AG09319 (cell line): ENCODE results near the gene ABCC9.
"Not testable (repeated sequence)": the region's sequence is repeated elsewhere in the genome, so short reads cannot be mapped to it uniquely, and the experiment has no call there.

Experiments used
- DNase-seq: peaks from one replicate; pipeline ENCODE4 v3.0.0-alpha.2; 2010; ENCODE audit warnings: low read depth; ENCODE audit errors: extremely low read depth
- CTCF ChIP-seq: IDR thresholded peaks from 2 replicates; pipeline ENCODE4 v1.5.1; 2011; ENCODE audit warnings: low read depth, mild to moderate bottlenecking, inconsistent platforms, low read length, moderate library complexity

The ABCC9 gene

GRCh38 chr12:21912318-21912717 is 28.9 kb downstream of the ABCC9 start:
- DNase-seq, result no peak
- TF ChIP-seq CTCF, result no peak

GRCh38 chr12:21911832-21912231 is 29.4 kb downstream of the ABCC9 start:
- no peak for TF ChIP-seq CTCF
- no peak for DNase-seq

GRCh38 chr12:21910657-21911056 is 30.6 kb downstream of the ABCC9 start:
- DNase-seq, result no peak
- no peak for TF ChIP-seq CTCF

GRCh38 chr12:21907948-21908837 is 33.0 kb downstream of the ABCC9 start:
- no peak for DNase-seq
- no peak for TF ChIP-seq CTCF

GRCh38 chr12:21906919-21907493 is 34.2 kb downstream of the ABCC9 start:
- no peak for TF ChIP-seq CTCF
- DNase-seq, result no peak

- not testable (repeated sequence) for DNase-seq
These were observed 41.7 kb downstream of the ABCC9 start for GRCh38 chr12:21899532-21899931.

- no peak for DNase-seq
- TF ChIP-seq CTCF, result no peak
These were observed 45.6 kb downstream of the ABCC9 start for GRCh38 chr12:21895651-21896050.
